CD4-positive, alpha-beta T cell treated with Interleukin-15 for 4 hours (primary cell): ENCODE data around the gene PRR35.
A peak's percentile ranks its signal among the peaks of the same experiment; 100 is the strongest.

Experiments
- DNase-seq: peaks from one replicate; pipeline ENCODE4 v3.0.0-alpha.2; 2020; ENCODE audit warnings: low spot score

Gene PRR35

GRCh38 chr16:560204-560700, at the start of gene PRR35:
TSS of gene PRR35 (plus strand) at chr16:560394. CDS start at chr16:563295, 2,901 bp downstream.
- DNase-seq: no peak

GRCh38 chr16:512802-513201, 47.4 kb upstream of the PRR35 start:
- DNase-seq: no peak

- DNase-seq: no peak
These were observed 46.2 kb upstream of the PRR35 start for GRCh38 chr16:513950-514349.

- no peak for DNase-seq
These were observed 44.8 kb upstream of the PRR35 start for GRCh38 chr16:515175-515938.

GRCh38 chr16:515939-516226, 44.3 kb upstream of the PRR35 start:
- no peak for DNase-seq

GRCh38 chr16:516301-516700, 43.9 kb upstream of the PRR35 start:
- DNase-seq: no peak

- DNase-seq: no peak
These were observed 41.3 kb upstream of the PRR35 start for GRCh38 chr16:518858-519257.

- no peak for DNase-seq
These were observed 40.8 kb upstream of the PRR35 start for GRCh38 chr16:519425-519824.

GRCh38 chr16:519841-520687, 40.1 kb upstream of the PRR35 start:
- no peak for DNase-seq

- DNase-seq: no peak
These were observed 39.3 kb upstream of the PRR35 start for GRCh38 chr16:520847-521246.

- DNase-seq: no peak
These were observed 38.6 kb upstream of the PRR35 start for GRCh38 chr16:521381-522210.

GRCh38 chr16:522320-523096, 37.7 kb upstream of the PRR35 start:
- DNase-seq: no peak

GRCh38 chr16:523097-523741, 37.0 kb upstream of the PRR35 start:
- DNase-seq: no peak

- DNase-seq: no peak
These were observed 35.7 kb upstream of the PRR35 start for GRCh38 chr16:524274-525040.

- DNase-seq: no peak
These were observed 35.1 kb upstream of the PRR35 start for GRCh38 chr16:525123-525519.

- peak; percentile 73 for DNase-seq
These were observed 34.5 kb upstream of the PRR35 start for GRCh38 chr16:525520-526180.

- no peak for DNase-seq
These were observed 33.8 kb upstream of the PRR35 start for GRCh38 chr16:526181-527014.

- DNase-seq: peak; percentile 79
These were observed 32.9 kb upstream of the PRR35 start, which contains the start of gene CAPN15 for GRCh38 chr16:527015-527903. TSS of gene CAPN15 (plus strand) at chr16:527712. CDS start at chr16:546839, 19,127 bp downstream.
